HG03060 (cell line): ENCODE measurements around the gene ANHX.
"Not testable (repeated sequence)": the region's sequence is repeated elsewhere in the genome, so short reads cannot be mapped to it uniquely, and the experiment has no call there.

Experiments
- ATAC-seq: cut with Tn5 transposase; IDR thresholded peaks from one replicate; pipeline ENCODE4 v1.9.1; 2021; ENCODE audit warnings: low read depth, moderate number of reproducible peaks; ENCODE audit not compliant: unreplicated experiment

Gene ANHX

GRCh38 chr12:133235401-133236112, at the start of gene ANHX:
Gene ANHX, minus strand, starts transcription at chr12:133235877. Its CDS starts 1,521 bp downstream, at chr12:133234356.
- no peak for ATAC-seq

GRCh38 chr12:133264668-133265067, 29.0 kb upstream of the ANHX start:
- not testable (repeated sequence) for ATAC-seq

GRCh38 chr12:133264173-133264572, 28.5 kb upstream of the ANHX start:
- ATAC-seq: no peak

GRCh38 chr12:133256321-133256720, 20.6 kb upstream of the ANHX start:
- no peak for ATAC-seq

GRCh38 chr12:133255833-133256232, 20.2 kb upstream of the ANHX start:
- ATAC-seq: not testable (repeated sequence)

GRCh38 chr12:133251732-133252131, 16.1 kb upstream of the ANHX start:
- ATAC-seq: no peak

- no peak for ATAC-seq
Observed at GRCh38 chr12:133236556-133236955, 879 bp upstream of the ANHX start.

GRCh38 chr12:133236144-133236543, 467 bp upstream of the ANHX start:
- ATAC-seq: no peak

GRCh38 chr12:133234971-133235370, 706 bp downstream of the ANHX start:
- ATAC-seq: no peak

GRCh38 chr12:133233993-133234564, 1.6 kb downstream of the ANHX start:
- no peak for ATAC-seq

GRCh38 chr12:133233006-133233405, 2.7 kb downstream of the ANHX start:
- ATAC-seq: no peak

GRCh38 chr12:133231001-133231400, 4.7 kb downstream of the ANHX start:
- ATAC-seq: no peak

- no peak for ATAC-seq
Observed at GRCh38 chr12:133227281-133227852, 8.3 kb downstream of the ANHX start.

- no peak for ATAC-seq
Observed at GRCh38 chr12:133226690-133227089, 9.0 kb downstream of the ANHX start.

- ATAC-seq: no peak
Observed at GRCh38 chr12:133225527-133225926, 10.2 kb downstream of the ANHX start.

- ATAC-seq: no peak
Observed at GRCh38 chr12:133222211-133222610, 13.5 kb downstream of the ANHX start.

- no peak for ATAC-seq
Observed at GRCh38 chr12:133221241-133221640, 14.4 kb downstream of the ANHX start.

GRCh38 chr12:133220521-133220920, 15.2 kb downstream of the ANHX start:
- ATAC-seq: no peak

GRCh38 chr12:133217219-133217618, 18.5 kb downstream of the ANHX start:
- no peak for ATAC-seq

GRCh38 chr12:133215724-133216123, 20.0 kb downstream of the ANHX start:
- ATAC-seq: no peak

- no peak for ATAC-seq
Observed at GRCh38 chr12:133206390-133206789, 29.3 kb downstream of the ANHX start.

GRCh38 chr12:133204264-133204603, 31.4 kb downstream of the ANHX start:
- no peak for ATAC-seq
